Neural cell (in vitro differentiated cells): ENCODE data around the gene AGAP3. TPM values are rescaled to one million over a fixed set of nuclear protein-coding genes. Genes with fewer than 3 reads are reported as not detected.

Experiments used
- H2AFZ ChIP-seq: fragments of 200-600, 300-800 bp; sonication (generic), shearing (Covaris generic); 2 replicates; pipeline ENCODE4 v1.6.0; 2014; ENCODE audit warnings: low read depth, mild to moderate bottlenecking, antibody characterized with exemption, low read length, moderate library complexity
- H3F3A ChIP-seq: fragments of 200-600 bp; shearing (Covaris generic); 2 replicates; pipeline ENCODE4 v1.6.1; 2016; ENCODE audit warnings: mild to moderate bottlenecking, moderate library complexity, mixed read lengths, antibody characterized with exemption, low read length; ENCODE audit not compliant: insufficient read depth, poor library complexity, severe bottlenecking
- H3K27ac ChIP-seq: fragments of 200-600, 300-800 bp; sonication (generic), shearing (Covaris generic); 2 replicates; pipeline ENCODE4 v1.5.1; 2014; ENCODE audit warnings: mild to moderate bottlenecking, low read length, moderate library complexity
- H3K27me3 ChIP-seq: fragments of 300-800, 200-600 bp; sonication (generic), shearing (Covaris generic); 2 replicates; pipeline ENCODE4 v1.6.0; 2014; ENCODE audit warnings: mild to moderate bottlenecking, low read depth, low read length, moderate library complexity; ENCODE audit not compliant: insufficient read depth
- H3K36me3 ChIP-seq: fragments of 300-800, 200-600 bp; sonication (generic), shearing (Covaris generic); 2 replicates; pipeline ENCODE4 v1.5.1; 2014; ENCODE audit warnings: mild to moderate bottlenecking, antibody characterized with exemption, low read length, moderate library complexity; ENCODE audit not compliant: insufficient read depth
- H3K4me2 ChIP-seq: fragments of 300-800, 200-600 bp; sonication (generic), shearing (Covaris generic); 2 replicates; pipeline ENCODE4 v1.6.0; 2014; ENCODE audit warnings: mild to moderate bottlenecking, low read length
- H3K4me3 ChIP-seq: fragments of 300-800, 200-600 bp; sonication (generic), shearing (Covaris generic); 2 replicates; pipeline ENCODE4 v1.5.1; 2014; ENCODE audit warnings: mild to moderate bottlenecking, low read length, moderate library complexity
- H3K79me2 ChIP-seq: fragments of 200-600 bp; shearing (Covaris generic); replicated peaks from 2 replicates; pipeline ENCODE4 v1.6.0; 2014; ENCODE audit warnings: mild to moderate bottlenecking, low read length, moderate library complexity; ENCODE audit not compliant: insufficient read depth
- H3K9ac ChIP-seq: fragments of 300-800, 200-600 bp; sonication (generic), shearing (Covaris generic); 2 replicates; pipeline ENCODE4 v1.6.1; 2016; ENCODE audit warnings: mild to moderate bottlenecking, low read length, mixed read lengths
- H3K9me2 ChIP-seq: fragments of 200-600 bp; shearing (Covaris generic); 2 replicates; pipeline ENCODE4 v1.6.1; 2016; ENCODE audit warnings: mild to moderate bottlenecking, low read length, mixed read lengths; ENCODE audit not compliant: insufficient read depth
- H3K9me3 ChIP-seq: fragments of 200-600, 300-800 bp; sonication (generic), shearing (Covaris generic); 2 replicates; pipeline ENCODE4 v1.6.1; 2016; ENCODE audit warnings: mild to moderate bottlenecking, mixed run types, low read length, moderate library complexity, mixed read lengths
- H4K20me1 ChIP-seq: fragments of 200-600 bp; shearing (Covaris generic); 2 replicates; pipeline ENCODE4 v1.6.1; 2016; ENCODE audit warnings: mild to moderate bottlenecking, mixed run types; ENCODE audit not compliant: insufficient read depth
- EP300 ChIP-seq: fragments of 450-650 bp; conservative IDR thresholded peaks from 2 replicates; pipeline ENCODE4 v1.6.1; 2014; ENCODE audit warnings: antibody characterized with exemption, mild to moderate bottlenecking, moderate library complexity; ENCODE audit not compliant: poor library complexity, severe bottlenecking
- EZH2 ChIP-seq: fragments of 200-600, 300-800 bp; shearing (Covaris generic), sonication (generic); IDR thresholded peaks from 2 replicates; pipeline ENCODE4 v1.6.1; 2014; ENCODE audit warnings: antibody characterized with exemption, low read length, borderline replicate concordance, mild to moderate bottlenecking; ENCODE audit not compliant: insufficient read depth, poor library complexity, severe bottlenecking
- MXI1 ChIP-seq: fragments of 450-650 bp; conservative IDR thresholded peaks from 2 replicates; pipeline ENCODE4 v1.6.1; 2014; ENCODE audit warnings: antibody characterized with exemption, mild to moderate bottlenecking; ENCODE audit not compliant: poor library complexity, severe bottlenecking
- POLR2AphosphoS5 ChIP-seq: IDR thresholded peaks from 2 replicates; pipeline ENCODE4 v1.6.1; 2012
- RAD21 ChIP-seq: fragments of 450-650 bp; conservative IDR thresholded peaks from 2 replicates; pipeline ENCODE4 v1.6.1; 2014; ENCODE audit warnings: antibody characterized with exemption, mild to moderate bottlenecking, moderate library complexity
- TAF1 ChIP-seq: IDR thresholded peaks from 2 replicates; pipeline ENCODE4 v1.6.1; 2012; ENCODE audit warnings: low read depth
- polyA plus RNA-seq: library from polyadenylated mRNA; depleted of rRNA; stranded (reverse); fragments of >200 nt; gene quantifications from 2 replicates; pipeline ENCODE4 v1.2.3, GENCODE V29; 2014
- TF ChIP-seq, protein P1 (sequence below): fragments of 450-650 bp; IDR thresholded peaks from 2 replicates; pipeline ENCODE4 v1.5.1; 2014; ENCODE audit warnings: antibody characterized with exemption, mild to moderate bottlenecking, moderate library complexity; ENCODE audit not compliant: poor library complexity, severe bottlenecking
- TF ChIP-seq, protein P2 (sequence below): IDR thresholded peaks from 2 replicates; pipeline ENCODE4 v1.6.1; 2012; ENCODE audit warnings: borderline replicate concordance

Gene AGAP3
- polyA plus RNA-seq, 1 donor from 2014 or later, result 117 TPM

DNA sequence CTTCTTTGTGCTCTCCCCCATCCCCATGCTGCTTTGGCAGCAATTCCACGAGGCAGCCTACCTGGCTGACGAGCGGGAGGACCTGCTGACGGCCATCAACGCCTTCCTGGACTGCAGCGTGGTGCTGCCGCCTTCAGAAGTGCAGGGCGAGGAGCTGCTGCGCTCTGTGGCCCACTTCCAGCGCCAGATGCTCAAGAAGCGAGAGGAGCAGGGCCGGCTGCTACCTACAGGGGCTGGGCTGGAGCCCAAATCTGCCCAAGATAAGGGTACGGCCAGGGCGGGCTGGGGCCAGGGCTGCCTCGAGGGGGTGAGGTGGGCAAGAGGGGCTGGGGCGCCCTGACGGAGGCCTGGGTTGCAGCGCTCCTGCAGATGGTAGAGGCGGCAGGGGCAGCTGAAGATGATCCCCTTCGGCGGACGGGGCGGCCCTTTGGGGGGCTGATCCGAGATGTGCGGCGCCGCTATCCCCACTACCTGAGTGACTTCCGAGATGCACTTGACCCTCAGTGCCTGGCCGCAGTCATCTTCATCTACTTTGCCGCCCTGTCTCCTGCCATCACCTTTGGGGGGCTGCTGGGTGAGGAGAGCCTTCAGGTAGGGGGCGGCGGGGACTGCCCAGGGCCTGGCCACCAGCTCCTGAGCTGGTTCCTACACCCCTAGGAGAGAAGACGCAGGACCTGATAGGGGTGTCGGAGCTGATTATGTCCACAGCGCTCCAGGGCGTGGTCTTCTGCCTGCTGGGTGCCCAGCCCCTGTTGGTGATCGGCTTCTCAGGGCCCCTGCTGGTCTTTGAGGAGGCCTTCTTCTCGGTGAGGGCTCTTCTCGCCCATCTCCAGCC, 15.0 kb upstream of the AGAP3 start:
- Histone ChIP-seq H3K4me3 (no peak overlapping the region), H4K20me1 (no peaks in the 10 kb centered on the region), H3K36me3 (no peaks in the 10 kb centered on the region), H3K4me2 (no peak overlapping the region), H3K9me3 (no peaks in the 10 kb centered on the region), H3K79me2 (no peaks in the 10 kb centered on the region), H2AFZ (no peak overlapping the region), H3F3A (no peaks in the 10 kb centered on the region), H3K9ac (no peak overlapping the region), H3K9me2 (no peaks in the 10 kb centered on the region), H3K27ac (no peak overlapping the region), H3K27me3 (no peaks in the 10 kb centered on the region)
- TF ChIP-seq, protein P1, sequence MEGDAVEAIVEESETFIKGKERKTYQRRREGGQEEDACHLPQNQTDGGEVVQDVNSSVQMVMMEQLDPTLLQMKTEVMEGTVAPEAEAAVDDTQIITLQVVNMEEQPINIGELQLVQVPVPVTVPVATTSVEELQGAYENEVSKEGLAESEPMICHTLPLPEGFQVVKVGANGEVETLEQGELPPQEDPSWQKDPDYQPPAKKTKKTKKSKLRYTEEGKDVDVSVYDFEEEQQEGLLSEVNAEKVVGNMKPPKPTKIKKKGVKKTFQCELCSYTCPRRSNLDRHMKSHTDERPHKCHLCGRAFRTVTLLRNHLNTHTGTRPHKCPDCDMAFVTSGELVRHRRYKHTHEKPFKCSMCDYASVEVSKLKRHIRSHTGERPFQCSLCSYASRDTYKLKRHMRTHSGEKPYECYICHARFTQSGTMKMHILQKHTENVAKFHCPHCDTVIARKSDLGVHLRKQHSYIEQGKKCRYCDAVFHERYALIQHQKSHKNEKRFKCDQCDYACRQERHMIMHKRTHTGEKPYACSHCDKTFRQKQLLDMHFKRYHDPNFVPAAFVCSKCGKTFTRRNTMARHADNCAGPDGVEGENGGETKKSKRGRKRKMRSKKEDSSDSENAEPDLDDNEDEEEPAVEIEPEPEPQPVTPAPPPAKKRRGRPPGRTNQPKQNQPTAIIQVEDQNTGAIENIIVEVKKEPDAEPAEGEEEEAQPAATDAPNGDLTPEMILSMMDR, result no peak
- TF ChIP-seq MXI1 (no peak), TAF1 (no peak), POLR2AphosphoS5 (no peak), EP300 (no peak)
- TF ChIP-seq, protein P2, sequence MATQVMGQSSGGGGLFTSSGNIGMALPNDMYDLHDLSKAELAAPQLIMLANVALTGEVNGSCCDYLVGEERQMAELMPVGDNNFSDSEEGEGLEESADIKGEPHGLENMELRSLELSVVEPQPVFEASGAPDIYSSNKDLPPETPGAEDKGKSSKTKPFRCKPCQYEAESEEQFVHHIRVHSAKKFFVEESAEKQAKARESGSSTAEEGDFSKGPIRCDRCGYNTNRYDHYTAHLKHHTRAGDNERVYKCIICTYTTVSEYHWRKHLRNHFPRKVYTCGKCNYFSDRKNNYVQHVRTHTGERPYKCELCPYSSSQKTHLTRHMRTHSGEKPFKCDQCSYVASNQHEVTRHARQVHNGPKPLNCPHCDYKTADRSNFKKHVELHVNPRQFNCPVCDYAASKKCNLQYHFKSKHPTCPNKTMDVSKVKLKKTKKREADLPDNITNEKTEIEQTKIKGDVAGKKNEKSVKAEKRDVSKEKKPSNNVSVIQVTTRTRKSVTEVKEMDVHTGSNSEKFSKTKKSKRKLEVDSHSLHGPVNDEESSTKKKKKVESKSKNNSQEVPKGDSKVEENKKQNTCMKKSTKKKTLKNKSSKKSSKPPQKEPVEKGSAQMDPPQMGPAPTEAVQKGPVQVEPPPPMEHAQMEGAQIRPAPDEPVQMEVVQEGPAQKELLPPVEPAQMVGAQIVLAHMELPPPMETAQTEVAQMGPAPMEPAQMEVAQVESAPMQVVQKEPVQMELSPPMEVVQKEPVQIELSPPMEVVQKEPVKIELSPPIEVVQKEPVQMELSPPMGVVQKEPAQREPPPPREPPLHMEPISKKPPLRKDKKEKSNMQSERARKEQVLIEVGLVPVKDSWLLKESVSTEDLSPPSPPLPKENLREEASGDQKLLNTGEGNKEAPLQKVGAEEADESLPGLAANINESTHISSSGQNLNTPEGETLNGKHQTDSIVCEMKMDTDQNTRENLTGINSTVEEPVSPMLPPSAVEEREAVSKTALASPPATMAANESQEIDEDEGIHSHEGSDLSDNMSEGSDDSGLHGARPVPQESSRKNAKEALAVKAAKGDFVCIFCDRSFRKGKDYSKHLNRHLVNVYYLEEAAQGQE, result no peak

DNA sequence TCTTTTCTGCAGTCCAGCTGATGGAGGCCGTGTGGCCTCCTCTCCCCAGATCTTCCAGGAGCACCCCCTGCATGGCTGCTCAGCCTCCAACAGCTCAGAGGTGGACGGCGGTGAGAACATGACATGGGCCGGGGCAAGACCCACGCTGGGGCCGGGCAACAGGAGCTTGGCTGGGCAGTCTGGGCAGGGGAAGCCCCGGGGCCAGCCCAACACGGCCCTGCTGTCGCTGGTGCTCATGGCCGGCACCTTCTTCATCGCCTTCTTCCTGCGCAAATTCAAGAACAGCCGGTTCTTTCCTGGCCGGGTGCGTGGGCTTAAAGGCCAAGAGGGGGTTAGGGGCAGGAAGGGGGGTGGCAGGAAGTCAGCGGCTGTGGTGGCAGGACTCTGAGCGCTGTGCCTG, 12.3 kb upstream of the AGAP3 start:
- Histone ChIP-seq H3K9me3 (no peaks in the 10 kb centered on the region), H2AFZ (no peak overlapping the region), H3K79me2 (no peaks in the 10 kb centered on the region), H3K4me2 (no peak overlapping the region), H3K27ac (no peak overlapping the region), H3K36me3 (no peaks in the 10 kb centered on the region), H4K20me1 (no peaks in the 10 kb centered on the region), H3K4me3 (no peak overlapping the region), H3K9ac (no peak overlapping the region), H3K27me3 (no peaks in the 10 kb centered on the region), H3F3A (no peaks in the 10 kb centered on the region), H3K9me2 (no peaks in the 10 kb centered on the region)
- no peak for TF ChIP-seq MXI1
- no peak for TF ChIP-seq EZH2
- TF ChIP-seq, protein P1, result no peak
- TF ChIP-seq RAD21, result no peak
- no peak for TF ChIP-seq POLR2AphosphoS5
- no peak for TF ChIP-seq TAF1
- TF ChIP-seq EP300, result no peak
